WTC11 (cell line): ENCODE results near the gene GALR3. TPM values are rescaled to one million over a fixed set of nuclear protein-coding genes. Genes with fewer than 3 reads are reported as not detected.

Experiments used
- E2F4 ChIP-seq: sonication (generic); formaldehyde crosslinking; IDR thresholded peaks from 2 replicates; pipeline ENCODE4 v1.8.1; 2022; ENCODE audit warnings: low read depth, mild to moderate bottlenecking, moderate library complexity, missing genetic modification reagents, borderline replicate concordance
- ETV6 ChIP-seq: sonication (generic); formaldehyde crosslinking; IDR thresholded peaks from 2 replicates; pipeline ENCODE4 v1.8.1; 2022; ENCODE audit warnings: mild to moderate bottlenecking, missing genetic modification reagents
- FOXP4 ChIP-seq: sonication (generic); formaldehyde crosslinking; IDR thresholded peaks from 2 replicates; pipeline ENCODE4 v1.8.0; 2022; ENCODE audit warnings: mild to moderate bottlenecking, missing genetic modification reagents
- GRHL2 ChIP-seq: fragments of 250-450 bp; sonication (Bioruptor Pico); IDR thresholded peaks from 2 replicates; pipeline ENCODE4 v1.8.0; 2022; ENCODE audit warnings: mild to moderate bottlenecking, moderate library complexity; ENCODE audit not compliant: insufficient replicate concordance, severe bottlenecking
- HMGXB4 ChIP-seq: sonication (generic); formaldehyde crosslinking; IDR thresholded peaks from 2 replicates; pipeline ENCODE4 v1.8.1; 2023; ENCODE audit warnings: mild to moderate bottlenecking, moderate library complexity, missing genetic modification reagents
- KAT7 ChIP-seq: sonication (generic); formaldehyde crosslinking; IDR thresholded peaks from 2 replicates; pipeline ENCODE4 v1.8.1; 2023; ENCODE audit warnings: missing genetic modification reagents, mild to moderate bottlenecking, borderline replicate concordance
- MYBL2 ChIP-seq: sonication (generic); formaldehyde crosslinking; IDR thresholded peaks from 2 replicates; pipeline ENCODE4 v1.8.1; 2023; ENCODE audit warnings: mild to moderate bottlenecking, moderate library complexity, missing genetic modification reagents
- RELA ChIP-seq: sonication (generic); formaldehyde crosslinking; IDR thresholded peaks from 2 replicates; pipeline ENCODE4 v1.8.1; 2022; ENCODE audit warnings: missing genetic modification reagents, mild to moderate bottlenecking, borderline replicate concordance
- TEAD4 ChIP-seq: sonication (generic); formaldehyde crosslinking; IDR thresholded peaks from 2 replicates; pipeline ENCODE4 v1.8.0; 2022; ENCODE audit warnings: mild to moderate bottlenecking, missing genetic modification reagents
- ZNF219 ChIP-seq: sonication (generic); formaldehyde crosslinking; IDR thresholded peaks from 2 replicates; pipeline ENCODE4 v1.8.0; 2023; ENCODE audit warnings: missing genetic modification reagents, mild to moderate bottlenecking, borderline replicate concordance
- ZNF263 ChIP-seq: sonication (generic); formaldehyde crosslinking; IDR thresholded peaks from 2 replicates; pipeline ENCODE4 v1.8.1; 2022; ENCODE audit warnings: low read depth, mild to moderate bottlenecking, moderate library complexity, missing genetic modification reagents
- ZNF416 ChIP-seq: fragments of 250-450 bp; sonication (Bioruptor Pico); IDR thresholded peaks from 2 replicates; pipeline ENCODE4 v1.9.0; 2021; ENCODE audit warnings: mild to moderate bottlenecking, inconsistent platforms
- ZNF532 ChIP-seq: fragments of 250-450 bp; sonication (Bioruptor Pico); IDR thresholded peaks from 2 replicates; pipeline ENCODE4 v1.9.0; 2021; ENCODE audit warnings: mild to moderate bottlenecking, borderline replicate concordance
- total RNA-seq: library from RNA; stranded (reverse); gene quantifications from 3 replicates; pipeline ENCODE4 v1.2.3, GENCODE V29; 2021
- TF ChIP-seq, protein P1 (sequence below): sonication (generic); formaldehyde crosslinking; conservative IDR thresholded peaks from 2 replicates; pipeline ENCODE4 v1.8.1; 2023; ENCODE audit warnings: mild to moderate bottlenecking, low read depth, missing genetic modification reagents, moderate library complexity
- TF ChIP-seq, protein P2 (sequence below): sonication (generic); formaldehyde crosslinking; IDR thresholded peaks from 2 replicates; pipeline ENCODE4 v1.8.0; 2023; ENCODE audit warnings: missing genetic modification reagents, mild to moderate bottlenecking, borderline replicate concordance
- TF ChIP-seq, protein P3 (sequence below): sonication (generic); formaldehyde crosslinking; IDR thresholded peaks from 2 replicates; pipeline ENCODE4 v1.8.1; 2023; ENCODE audit warnings: mild to moderate bottlenecking, missing genetic modification reagents, moderate library complexity
- TF ChIP-seq, protein P4 (sequence below): sonication (generic); formaldehyde crosslinking; IDR thresholded peaks from 2 replicates; pipeline ENCODE4 v1.8.1; 2022; ENCODE audit warnings: mild to moderate bottlenecking, moderate library complexity, missing genetic modification reagents

GALR3 gene
- total RNA-seq, 1 experiment from 2014 or later, result 0.79 TPM

DNA sequence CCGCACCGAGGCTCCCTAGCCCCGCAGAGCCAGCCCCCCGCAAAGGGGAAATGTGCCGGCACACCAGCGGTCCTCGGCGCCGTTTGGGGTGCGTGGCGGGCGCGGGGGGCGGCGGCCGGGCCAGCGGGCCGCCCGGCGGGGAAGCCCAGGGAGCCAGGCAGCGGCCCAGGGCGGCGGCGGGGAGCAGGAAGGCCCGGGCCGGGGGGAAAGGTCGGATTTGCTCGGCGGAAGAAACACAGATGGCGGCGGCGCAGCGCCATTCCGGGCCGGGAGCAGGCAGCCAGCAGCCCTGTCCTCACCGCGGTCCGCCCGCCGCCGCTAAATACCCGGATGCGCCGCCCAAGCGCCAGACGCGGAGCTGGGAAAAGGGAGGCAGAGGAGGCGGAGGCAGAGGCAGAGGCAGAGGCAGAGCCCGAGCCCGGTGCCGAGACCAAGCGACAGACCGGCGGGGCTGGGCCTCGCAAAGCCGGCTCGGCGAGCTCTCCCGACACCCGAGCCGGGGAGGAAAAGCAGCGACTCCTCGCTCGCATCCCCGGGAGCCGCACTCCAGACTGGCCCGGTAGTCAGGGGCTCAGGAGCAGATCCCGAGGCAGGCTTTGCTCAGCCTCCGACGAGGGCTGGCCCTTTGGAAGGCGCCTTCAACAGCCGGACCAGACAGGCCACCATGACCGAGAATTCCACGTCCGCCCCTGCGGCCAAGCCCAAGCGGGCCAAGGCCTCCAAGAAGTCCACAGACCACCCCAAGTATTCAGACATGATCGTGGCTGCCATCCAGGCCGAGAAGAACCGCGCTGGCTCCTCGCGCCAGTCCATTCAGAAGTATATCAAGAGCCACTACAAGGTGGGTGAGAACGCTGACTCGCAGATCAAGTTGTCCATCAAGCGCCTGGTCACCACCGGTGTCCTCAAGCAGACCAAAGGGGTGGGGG, 18.0 kb upstream of the GALR3 start (continued):
- 0 out of 2 replicates have a peak, but pooled peaks have one; percentile 23 for TF ChIP-seq ETV6 (CRISPR knock-in tag)
- no peak for TF ChIP-seq ZNF263 (CRISPR knock-in tag)
- no peak; the same call in 1 of the 2 replicates for TF ChIP-seq KAT7
- no peak for TF ChIP-seq ZNF532 (CRISPR knock-in tag)
- TF ChIP-seq MYBL2 (CRISPR knock-in tag), result 0 out of 2 replicates have a peak, but pooled peaks have one; percentile 54
- TF ChIP-seq HMGXB4 (CRISPR knock-in tag), result peak; percentile 93
- TF ChIP-seq, protein P1, sequence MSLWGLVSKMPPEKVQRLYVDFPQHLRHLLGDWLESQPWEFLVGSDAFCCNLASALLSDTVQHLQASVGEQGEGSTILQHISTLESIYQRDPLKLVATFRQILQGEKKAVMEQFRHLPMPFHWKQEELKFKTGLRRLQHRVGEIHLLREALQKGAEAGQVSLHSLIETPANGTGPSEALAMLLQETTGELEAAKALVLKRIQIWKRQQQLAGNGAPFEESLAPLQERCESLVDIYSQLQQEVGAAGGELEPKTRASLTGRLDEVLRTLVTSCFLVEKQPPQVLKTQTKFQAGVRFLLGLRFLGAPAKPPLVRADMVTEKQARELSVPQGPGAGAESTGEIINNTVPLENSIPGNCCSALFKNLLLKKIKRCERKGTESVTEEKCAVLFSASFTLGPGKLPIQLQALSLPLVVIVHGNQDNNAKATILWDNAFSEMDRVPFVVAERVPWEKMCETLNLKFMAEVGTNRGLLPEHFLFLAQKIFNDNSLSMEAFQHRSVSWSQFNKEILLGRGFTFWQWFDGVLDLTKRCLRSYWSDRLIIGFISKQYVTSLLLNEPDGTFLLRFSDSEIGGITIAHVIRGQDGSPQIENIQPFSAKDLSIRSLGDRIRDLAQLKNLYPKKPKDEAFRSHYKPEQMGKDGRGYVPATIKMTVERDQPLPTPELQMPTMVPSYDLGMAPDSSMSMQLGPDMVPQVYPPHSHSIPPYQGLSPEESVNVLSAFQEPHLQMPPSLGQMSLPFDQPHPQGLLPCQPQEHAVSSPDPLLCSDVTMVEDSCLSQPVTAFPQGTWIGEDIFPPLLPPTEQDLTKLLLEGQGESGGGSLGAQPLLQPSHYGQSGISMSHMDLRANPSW (CRISPR knock-in tag), result no peak
- TF ChIP-seq FOXP4 (CRISPR knock-in tag), result 0 out of 2 replicates have a peak, but pooled peaks have one; percentile 32
- no peak for TF ChIP-seq E2F4 (CRISPR knock-in tag)
- 0 out of 2 replicates have a peak, but pooled peaks have one; percentile 11 for TF ChIP-seq ZNF219 (CRISPR knock-in tag)
- TF ChIP-seq ZNF416 (CRISPR knock-in tag), result peak; percentile 5; the same call in 1 of the 2 replicates
- TF ChIP-seq, protein P2, sequence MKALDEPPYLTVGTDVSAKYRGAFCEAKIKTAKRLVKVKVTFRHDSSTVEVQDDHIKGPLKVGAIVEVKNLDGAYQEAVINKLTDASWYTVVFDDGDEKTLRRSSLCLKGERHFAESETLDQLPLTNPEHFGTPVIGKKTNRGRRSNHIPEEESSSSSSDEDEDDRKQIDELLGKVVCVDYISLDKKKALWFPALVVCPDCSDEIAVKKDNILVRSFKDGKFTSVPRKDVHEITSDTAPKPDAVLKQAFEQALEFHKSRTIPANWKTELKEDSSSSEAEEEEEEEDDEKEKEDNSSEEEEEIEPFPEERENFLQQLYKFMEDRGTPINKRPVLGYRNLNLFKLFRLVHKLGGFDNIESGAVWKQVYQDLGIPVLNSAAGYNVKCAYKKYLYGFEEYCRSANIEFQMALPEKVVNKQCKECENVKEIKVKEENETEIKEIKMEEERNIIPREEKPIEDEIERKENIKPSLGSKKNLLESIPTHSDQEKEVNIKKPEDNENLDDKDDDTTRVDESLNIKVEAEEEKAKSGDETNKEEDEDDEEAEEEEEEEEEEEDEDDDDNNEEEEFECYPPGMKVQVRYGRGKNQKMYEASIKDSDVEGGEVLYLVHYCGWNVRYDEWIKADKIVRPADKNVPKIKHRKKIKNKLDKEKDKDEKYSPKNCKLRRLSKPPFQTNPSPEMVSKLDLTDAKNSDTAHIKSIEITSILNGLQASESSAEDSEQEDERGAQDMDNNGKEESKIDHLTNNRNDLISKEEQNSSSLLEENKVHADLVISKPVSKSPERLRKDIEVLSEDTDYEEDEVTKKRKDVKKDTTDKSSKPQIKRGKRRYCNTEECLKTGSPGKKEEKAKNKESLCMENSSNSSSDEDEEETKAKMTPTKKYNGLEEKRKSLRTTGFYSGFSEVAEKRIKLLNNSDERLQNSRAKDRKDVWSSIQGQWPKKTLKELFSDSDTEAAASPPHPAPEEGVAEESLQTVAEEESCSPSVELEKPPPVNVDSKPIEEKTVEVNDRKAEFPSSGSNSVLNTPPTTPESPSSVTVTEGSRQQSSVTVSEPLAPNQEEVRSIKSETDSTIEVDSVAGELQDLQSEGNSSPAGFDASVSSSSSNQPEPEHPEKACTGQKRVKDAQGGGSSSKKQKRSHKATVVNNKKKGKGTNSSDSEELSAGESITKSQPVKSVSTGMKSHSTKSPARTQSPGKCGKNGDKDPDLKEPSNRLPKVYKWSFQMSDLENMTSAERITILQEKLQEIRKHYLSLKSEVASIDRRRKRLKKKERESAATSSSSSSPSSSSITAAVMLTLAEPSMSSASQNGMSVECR (CRISPR knock-in tag), result peak; percentile 23; the same call in 1 of the 2 replicates
- TF ChIP-seq, protein P3, sequence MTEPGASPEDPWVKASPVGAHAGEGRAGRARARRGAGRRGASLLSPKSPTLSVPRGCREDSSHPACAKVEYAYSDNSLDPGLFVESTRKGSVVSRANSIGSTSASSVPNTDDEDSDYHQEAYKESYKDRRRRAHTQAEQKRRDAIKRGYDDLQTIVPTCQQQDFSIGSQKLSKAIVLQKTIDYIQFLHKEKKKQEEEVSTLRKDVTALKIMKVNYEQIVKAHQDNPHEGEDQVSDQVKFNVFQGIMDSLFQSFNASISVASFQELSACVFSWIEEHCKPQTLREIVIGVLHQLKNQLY, result no peak
- TF ChIP-seq, protein P4, sequence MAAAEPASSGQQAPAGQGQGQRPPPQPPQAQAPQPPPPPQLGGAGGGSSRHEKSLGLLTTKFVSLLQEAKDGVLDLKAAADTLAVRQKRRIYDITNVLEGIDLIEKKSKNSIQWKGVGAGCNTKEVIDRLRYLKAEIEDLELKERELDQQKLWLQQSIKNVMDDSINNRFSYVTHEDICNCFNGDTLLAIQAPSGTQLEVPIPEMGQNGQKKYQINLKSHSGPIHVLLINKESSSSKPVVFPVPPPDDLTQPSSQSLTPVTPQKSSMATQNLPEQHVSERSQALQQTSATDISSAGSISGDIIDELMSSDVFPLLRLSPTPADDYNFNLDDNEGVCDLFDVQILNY (CRISPR knock-in tag), result peak; percentile 46; the same call in 1 of the 2 replicates
- TF ChIP-seq GRHL2 (CRISPR knock-in tag), result no peak
- no peak for TF ChIP-seq RELA (CRISPR knock-in tag)
- TF ChIP-seq TEAD4 (CRISPR knock-in tag), result no peak
